ENCODE results near the gene CAMK2N2.

DNA sequence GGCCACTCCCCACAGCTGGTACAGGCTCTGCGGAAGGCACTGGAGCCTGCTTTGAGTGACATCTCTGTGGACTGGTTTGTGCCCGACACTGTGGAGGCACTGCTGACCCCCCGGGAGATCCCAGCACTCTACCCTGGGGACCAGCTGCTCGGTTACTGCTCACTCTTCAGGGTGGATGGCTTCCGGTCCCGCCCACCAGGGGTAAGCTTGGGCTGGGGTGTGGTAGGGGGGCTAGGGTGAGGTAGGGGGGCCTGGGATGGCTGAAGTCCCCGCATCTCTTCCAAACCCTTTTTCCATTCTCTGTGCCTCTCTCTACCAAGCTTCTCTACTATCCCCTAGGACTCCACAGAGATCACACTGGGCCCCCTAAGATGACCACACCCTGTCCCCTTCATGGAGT lies 24.1 kb downstream of the CAMK2N2 start:
- TF ChIP-seq POLR2A (IDR thresholded peaks at IDR 0.05; ENCODE audit: low read length) (no peak), GATA1 (IDR thresholded peaks at IDR 0.05; ENCODE audit: low read depth, low read length) (no peak)

All from erythroblast (primary cell).